GM18909 (cell line): ENCODE data around the gene CTNND2.

Experiments
- ATAC-seq: cut with Tn5 transposase; IDR thresholded peaks from one replicate; pipeline ENCODE4 v1.9.1; 2021; ENCODE audit warnings: mild to moderate bottlenecking; ENCODE audit not compliant: unreplicated experiment, poor library complexity

Gene CTNND2

DNA sequence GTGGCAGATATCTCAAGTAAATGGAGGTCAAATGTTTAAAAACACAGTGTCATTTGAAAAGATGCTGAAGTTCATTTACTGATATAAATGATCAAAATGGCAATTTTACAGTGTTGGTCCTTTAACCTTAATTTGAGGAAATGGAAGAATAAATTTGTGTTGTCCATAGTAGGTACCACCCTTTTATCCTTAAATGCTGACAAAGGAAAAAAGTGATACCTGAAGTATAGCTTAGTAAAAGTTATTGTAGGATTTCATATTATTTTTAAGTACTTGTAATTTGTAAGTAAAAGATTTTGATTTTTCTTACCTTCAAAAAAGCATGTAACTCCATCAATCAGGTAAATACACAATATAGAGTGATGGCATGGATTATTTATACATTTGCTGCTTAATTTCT, 976.6 kb downstream of the CTNND2 start:
- ATAC-seq: no peak

- ATAC-seq: no peak
These were observed 980.9 kb downstream of the CTNND2 start for GRCh38 chr5:10923310-10923709.
